Fibroblast of mammary gland (primary cell): Measurements from ENCODE around the gene PMFBP1.

Experiments used
- DNase-seq: peaks from one replicate; pipeline ENCODE4 v3.0.0-alpha.2; 2010; ENCODE audit warnings: low read depth
- H3K4me3 ChIP-seq: 2 replicates; pipeline ENCODE4 v1.5.1; 2011; ENCODE audit warnings: low read depth, mild to moderate bottlenecking, low read length, moderate library complexity; ENCODE audit not compliant: control insufficient read depth
- CTCF ChIP-seq: conservative IDR thresholded peaks from 2 replicates; pipeline ENCODE4 v1.5.1; 2011; ENCODE audit warnings: low read depth, low read length, inconsistent platforms; ENCODE audit not compliant: control insufficient read depth, insufficient read depth

Gene PMFBP1

GRCh38 chr16:72191551-72191950 lies 19.6 kb upstream of the PMFBP1 start:
- no peak overlapping the region for H3K4me3 ChIP-seq
- no peak for TF ChIP-seq CTCF
- peak; percentile 17 for DNase-seq

- peak; percentile 91 for DNase-seq
- no peak overlapping the region for H3K4me3 ChIP-seq
- no peak for TF ChIP-seq CTCF
Measured at GRCh38 chr16:72189865-72190371, 18.0 kb upstream of the PMFBP1 start.

- H3K4me3 ChIP-seq: no peak overlapping the region
- no peak for DNase-seq
- TF ChIP-seq CTCF: no peak
Measured at GRCh38 chr16:72188541-72188940, 16.6 kb upstream of the PMFBP1 start.

- no peak for TF ChIP-seq CTCF
- no peak overlapping the region for H3K4me3 ChIP-seq
- DNase-seq: no peak
Measured at GRCh38 chr16:72187551-72187950, 15.6 kb upstream of the PMFBP1 start.

- no peak for DNase-seq
- no peak overlapping the region for H3K4me3 ChIP-seq
- no peak for TF ChIP-seq CTCF
Measured at GRCh38 chr16:72182976-72183375, 11.0 kb upstream of the PMFBP1 start.

GRCh38 chr16:72179204-72179970 lies 7.4 kb upstream of the PMFBP1 start:
- no peak for DNase-seq
- TF ChIP-seq CTCF: no peak
- H3K4me3 ChIP-seq: no peak overlapping the region
